H1 (cell line): ENCODE results near the gene USP36. TPM values are rescaled to one million over a fixed set of nuclear protein-coding genes. Genes with fewer than 3 reads are reported as not detected.

Experiments
- CHD1 ChIP-seq: IDR thresholded peaks from 2 replicates; pipeline ENCODE4 v1.6.1; 2012; ENCODE audit warnings: low read depth, low read length, improper control_type of control experiment
- HDAC6 ChIP-seq: IDR thresholded peaks from one replicate; pipeline ENCODE4 v1.7.1; 2012; ENCODE audit warnings: low read depth, mild to moderate bottlenecking, inconsistent platforms, low read length, moderate library complexity
- KDM1A ChIP-seq: fragments of 200-600, 300-600 bp; sonication (generic); IDR thresholded peaks from 2 replicates; pipeline ENCODE4 v1.7.1; 2016; ENCODE audit warnings: mild to moderate bottlenecking, low read length, borderline replicate concordance
- RAD21 ChIP-seq, 2 experiments: IDR thresholded peaks in 1 of 2; conservative IDR thresholded peaks in 1 of 2; 2 replicates each; pipeline ENCODE4 v1.6.1; 2011; ENCODE audit warnings: low read depth in 2 of 2, low read length in 2 of 2, improper control_type of control experiment in 1 of 2, inconsistent platforms in 1 of 2, mild to moderate bottlenecking in 1 of 2, moderate library complexity in 1 of 2
- SAP30 ChIP-seq: fragments of 300-600 bp; sonication (generic); IDR thresholded peaks from 2 replicates; pipeline ENCODE4 v1.7.1; 2012; ENCODE audit warnings: low read length, moderate library complexity, mild to moderate bottlenecking, inconsistent platforms; ENCODE audit not compliant: insufficient read depth, insufficient replicate concordance
- SIRT6 ChIP-seq: IDR thresholded peaks from one replicate; pipeline ENCODE4 v1.7.1; 2012; ENCODE audit warnings: low read length, inconsistent platforms
- SP4 ChIP-seq: IDR thresholded peaks from 2 replicates; pipeline ENCODE4 v1.6.1; 2012; ENCODE audit warnings: low read length, inconsistent platforms
- TAF7 ChIP-seq: optimal IDR thresholded peaks from 2 replicates; pipeline ENCODE3; 2011; ENCODE audit warnings: low read depth, mild to moderate bottlenecking, inconsistent platforms, low read length, moderate library complexity, borderline replicate concordance
- polyA plus RNA-seq, 7 experiments: library from polyadenylated mRNA; depleted of rRNA in 3 of 7; stranded (reverse) in 5 of 7; unstranded in 2 of 7; fragments of >200 nt in 5 of 7; fragments of 200-250 nt in 2 of 7; gene quantifications; 1 replicate in 5 of 7; 2 replicates in 1 of 7; 4 replicates in 1 of 7; pipeline versions ENCODE4 v1.2.1 to v1.2.3, GENCODE V29; 2011 to 2013; ENCODE audit warnings: missing spikeins in 2 of 7, mixed read lengths in 2 of 7
- total RNA-seq: library from RNA; stranded (reverse); fragmentation: NEBNext Ultra II Directional; extraction: Animal tissue kit (Norgen Biotek cat#: 25700); gene quantifications from 2 replicates; pipeline ENCODE4 v1.2.1, GENCODE V29; 2021

USP36 gene
- total and polyA plus RNA-seq, 2 of the 8 experiments (the other 6 are each of a cell fraction or from before 2014, with no cell fraction given) = 40.7 to 67.7 TPM

GRCh38 chr17:78821961-78822360 lies 18.7 kb downstream of the USP36 start (continued):
- TF ChIP-seq RAD21 (IDR thresholded peaks at IDR 0.05 in 1 of 2, conservative IDR thresholded peaks at IDR 0.05 in 1 of 2; ENCODE audit: low read depth in 2 of 2, low read length in 2 of 2) = no peak
- TF ChIP-seq KDM1A = no peak
- TF ChIP-seq SP4 = no peak
- TF ChIP-seq SAP30 = no peak
- no peak for TF ChIP-seq HDAC6
- TF ChIP-seq CHD1 = no peak
- TF ChIP-seq TAF7 = no peak
- TF ChIP-seq SIRT6 = no peak
